Spleen (tissue), 11 donors: ENCODE measurements around the gene PCARE. TPM values are rescaled to one million over a fixed set of nuclear protein-coding genes. Genes with fewer than 3 reads are reported as not detected.

ENCODE experiments used
- DNase-seq: peaks from one replicate; pipeline ENCODE4 v3.0.0-alpha.2; 2020
- H3K27ac ChIP-seq, 8 donors: fragments of 200-600 bp; sonication (generic) in 7 of 8; 1 replicate in 4 of 8; 2 replicates in 4 of 8; pipeline versions ENCODE4 v1.5.0 to v1.8.0; 2016 to 2021; ENCODE audit warnings: inconsistent platforms in 4 of 8, mild to moderate bottlenecking in 4 of 8, moderate library complexity in 1 of 8
- H3K27me3 ChIP-seq, 7 donors: fragments of 200-600 bp; sonication (generic) in 6 of 7; replicated peaks in 1 of 7; 1 replicate in 4 of 7; 2 replicates in 3 of 7; pipeline versions ENCODE4 v1.5.0 to v1.8.0; 2016 to 2021; ENCODE audit warnings: inconsistent platforms in 3 of 7, mild to moderate bottlenecking in 1 of 7
- H3K36me3 ChIP-seq, 6 donors: fragments of 200-600 bp; sonication (generic) in 5 of 6; 1 replicate in 4 of 6; 2 replicates in 2 of 6; pipeline versions ENCODE4 v1.5.0 to v1.8.0; 2016 to 2021; ENCODE audit warnings: inconsistent platforms in 2 of 6
- H3K4me1 ChIP-seq, 6 donors: fragments of 200-600 bp; sonication (generic) in 5 of 6; 1 replicate in 3 of 6; 2 replicates in 3 of 6; pipeline versions ENCODE4 v1.5.0 to v1.8.0; 2016 to 2021; ENCODE audit warnings: inconsistent platforms in 3 of 6
- H3K4me3 ChIP-seq, 8 donors: fragments of 200-600 bp; sonication (generic) in 7 of 8; 1 replicate in 4 of 8; 2 replicates in 4 of 8; pipeline versions ENCODE4 v1.5.0 to v1.8.0; 2016 to 2021; ENCODE audit warnings: inconsistent platforms in 4 of 8, mild to moderate bottlenecking in 4 of 8, moderate library complexity in 2 of 8
- H3K9me3 ChIP-seq, 8 donors: fragments of 200-600 bp; sonication (generic) in 7 of 8; 1 replicate in 4 of 8; 2 replicates in 4 of 8; pipeline versions ENCODE4 v1.5.0 to v1.8.0; 2016 to 2021; ENCODE audit warnings: inconsistent platforms in 4 of 8
- POLR2A ChIP-seq, 3 donors: fragments of 450-650 bp; IDR thresholded peaks; one replicate each; pipeline ENCODE4 v1.5.1; 2017; ENCODE audit warnings: antibody characterized with exemption in 3 of 3, mild to moderate bottlenecking in 1 of 3
- POLR2AphosphoS5 ChIP-seq, 3 donors: sonication (generic); formaldehyde crosslinking; IDR thresholded peaks; one replicate each; pipeline ENCODE4 v1.5.1; 2017; ENCODE audit warnings: antibody characterized with exemption in 3 of 3
- WGBS, 5 donors: extraction: QIAGEN DNeasy Blood & Tissue Kit in 3 of 5; methylation state at CpG; one replicate each; pipeline versions ENCODE4 v1.1.5 to v1.1.7; 2013 to 2018; 5-methylcytosine and 5-hydroxymethylcytosine counted together
- intact Hi-C: fragments of 100-400 bp; cut with DNase I; formaldehyde crosslinking; loops from one replicate; pipeline ENCODE4 v1.15.0; 2023; ENCODE audit warnings: low total_unique reads
- polyA plus RNA-seq, 3 donors: library from polyadenylated mRNA; stranded (reverse); fragments of 200-250 nt; gene quantifications; one replicate each; pipeline ENCODE4 v1.2.1, GENCODE V29; 2013
- total RNA-seq, 7 donors: library from RNA; depleted of rRNA in 3 of 7; stranded (reverse); fragments of >200 nt in 3 of 7; fragmentation: NEBNext Ultra II Directional in 4 of 7; extraction: Animal tissue kit (Norgen Biotek cat#: 25700) in 4 of 7; gene quantifications; one replicate each; pipeline versions ENCODE4 v1.1.0 to v1.2.1, GENCODE V29; 2016 to 2021
- TF ChIP-seq, protein P1 (sequence below), 11 experiments: fragments of 200-600 bp in 7 of 11; fragments of 450-650 bp in 4 of 11; sonication (generic) in 4 of 11; IDR thresholded peaks in 8 of 11; conservative IDR thresholded peaks in 3 of 11; 1 replicate in 7 of 11; 2 replicates in 4 of 11; pipeline versions ENCODE4 v1.4.0 to v1.8.0; 2016 to 2021; ENCODE audit warnings: antibody characterized with exemption in 11 of 11, inconsistent platforms in 4 of 11, mild to moderate bottlenecking in 1 of 11
- donor health status: healthy with polysubstance abuse.
- donor health status: DM: no; HTN: no; CAD: no; lungs with moderate emphysema.
- donor health status: DM: no; HTN: no; CAD: no.
- donor health status: Bipolar disorder and iron deficiency.
- donor health status: healthy.
- donor health status: DM: no; HTN: no; CAD: no.
- donor health status: DM: yes; HTN: yes; CAD: no.

The PCARE gene
- total and polyA plus RNA-seq, 10 donors: not detected

DNA sequence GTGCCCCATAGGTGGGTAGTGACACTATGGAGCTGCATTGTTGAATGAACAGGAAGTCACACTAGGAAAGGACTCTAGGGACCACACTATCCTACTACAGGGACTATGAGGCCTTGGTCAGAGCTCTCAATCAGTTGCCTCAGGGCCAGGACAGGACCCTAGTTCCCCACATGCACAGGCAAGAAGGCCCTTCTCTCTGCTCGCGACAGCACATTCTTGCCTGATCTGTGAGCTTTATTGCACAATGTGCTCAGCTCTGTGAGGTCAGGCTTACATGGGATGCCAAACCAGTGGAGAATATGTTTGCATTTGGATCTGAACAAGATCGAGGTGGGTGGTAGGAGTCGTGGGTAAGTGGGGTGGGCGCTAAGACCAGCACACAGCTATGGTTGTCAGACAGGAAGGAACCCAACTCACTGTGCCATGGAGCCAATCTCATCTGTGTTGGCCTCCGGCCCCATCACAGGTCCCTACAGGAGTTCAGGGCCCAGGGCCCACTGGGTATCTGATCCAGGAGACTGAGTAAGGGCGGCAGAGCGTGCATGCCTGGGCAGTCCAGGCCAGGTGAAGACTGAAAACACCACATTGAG, 8.0 kb downstream of the PCARE start:
- peak overlapping the region in 3 of 8 donors; percentile 28 to 60 (median 57) for H3K27ac ChIP-seq

DNA sequence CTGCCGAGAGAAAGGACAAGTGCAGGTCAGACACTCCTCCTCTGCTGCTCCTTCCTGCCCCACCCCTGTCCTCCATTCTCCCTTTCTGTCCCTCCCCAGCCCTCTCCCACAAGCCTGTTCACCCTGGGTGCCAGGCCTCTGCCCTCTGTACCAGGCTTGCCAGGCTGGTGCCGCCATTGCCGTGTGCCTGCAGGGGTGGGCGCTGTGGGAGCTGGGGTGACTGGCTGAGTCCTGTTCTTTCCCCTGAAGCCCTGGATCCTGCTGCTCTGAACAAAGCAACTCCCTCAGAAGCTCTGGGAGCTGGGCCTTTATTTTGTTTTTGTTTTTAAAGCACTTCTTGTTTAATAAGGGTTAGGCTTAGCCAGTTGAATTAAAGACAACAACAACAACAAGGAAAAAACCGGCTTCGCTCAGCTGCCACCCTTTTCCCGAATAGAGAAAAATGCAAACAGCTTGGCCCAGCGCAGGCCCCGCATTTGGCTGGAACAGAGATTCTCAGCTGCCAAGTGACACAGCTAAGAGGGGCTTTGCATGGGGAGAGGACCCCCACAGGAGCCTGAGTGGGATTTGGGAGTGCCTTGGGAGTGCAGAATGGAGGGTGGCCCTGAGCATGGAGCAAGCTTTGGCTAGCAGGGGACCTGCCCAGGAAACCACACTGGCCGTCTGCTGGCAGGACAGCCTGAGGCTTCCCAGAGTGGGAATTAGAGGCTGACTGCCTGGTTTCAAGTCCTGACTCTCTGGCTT, 9.1 kb downstream of the PCARE start:
- no peak for DNase-seq
- no peaks in the 10 kb centered on the region for H3K36me3 ChIP-seq
- 78 to 89% (median 81%) methylated on average over 10 of the region's 10 CpGs for WGBS, 5 donors
- intact Hi-C loops: no loop called here
- H3K9me3 ChIP-seq: no peaks in the 10 kb centered on the region
- H3K27me3 ChIP-seq: no peaks in the 10 kb centered on the region
- peak in 1 of 3 donors; percentile 23 for TF ChIP-seq POLR2AphosphoS5 (IDR thresholded peaks at IDR 0.05)
- TF ChIP-seq, protein P1, sequence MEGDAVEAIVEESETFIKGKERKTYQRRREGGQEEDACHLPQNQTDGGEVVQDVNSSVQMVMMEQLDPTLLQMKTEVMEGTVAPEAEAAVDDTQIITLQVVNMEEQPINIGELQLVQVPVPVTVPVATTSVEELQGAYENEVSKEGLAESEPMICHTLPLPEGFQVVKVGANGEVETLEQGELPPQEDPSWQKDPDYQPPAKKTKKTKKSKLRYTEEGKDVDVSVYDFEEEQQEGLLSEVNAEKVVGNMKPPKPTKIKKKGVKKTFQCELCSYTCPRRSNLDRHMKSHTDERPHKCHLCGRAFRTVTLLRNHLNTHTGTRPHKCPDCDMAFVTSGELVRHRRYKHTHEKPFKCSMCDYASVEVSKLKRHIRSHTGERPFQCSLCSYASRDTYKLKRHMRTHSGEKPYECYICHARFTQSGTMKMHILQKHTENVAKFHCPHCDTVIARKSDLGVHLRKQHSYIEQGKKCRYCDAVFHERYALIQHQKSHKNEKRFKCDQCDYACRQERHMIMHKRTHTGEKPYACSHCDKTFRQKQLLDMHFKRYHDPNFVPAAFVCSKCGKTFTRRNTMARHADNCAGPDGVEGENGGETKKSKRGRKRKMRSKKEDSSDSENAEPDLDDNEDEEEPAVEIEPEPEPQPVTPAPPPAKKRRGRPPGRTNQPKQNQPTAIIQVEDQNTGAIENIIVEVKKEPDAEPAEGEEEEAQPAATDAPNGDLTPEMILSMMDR (IDR thresholded peaks at IDR 0.05 in 8 of 11, conservative IDR thresholded peaks at IDR 0.05 in 3 of 11): no peak
- H3K4me1 ChIP-seq: peaks cover 0 to 31% (median 2%) of the 10 kb centered on the region in 6 donors
- no peak overlapping the region for H3K4me3 ChIP-seq
- H3K27ac ChIP-seq: peak overlapping the region in 5 of 8 donors; percentile 17 to 60 (median 35)

More for the DNA sequence above, 8.0 kb downstream of the PCARE start:
- Histone ChIP-seq H3K36me3 (no peaks in the 10 kb centered on the region), H3K9me3 (no peaks in the 10 kb centered on the region), H3K4me3 (no peak overlapping the region), H3K27me3 (no peaks in the 10 kb centered on the region), H3K4me1 (peaks cover 0 to 31% (median 2%) of the 10 kb centered on the region in 6 donors)
- DNase-seq: no peak
- intact Hi-C loops: no loop called here
- TF ChIP-seq, protein P1 (IDR thresholded peaks at IDR 0.05 in 8 of 11, conservative IDR thresholded peaks at IDR 0.05 in 3 of 11): no peak
- TF ChIP-seq POLR2A (IDR thresholded peaks at IDR 0.05) (no peak), POLR2AphosphoS5 (IDR thresholded peaks at IDR 0.05) (no peak)
- 75 to 94% (median 84%) methylated on average over 7 to 8 of the region's 8 CpGs for WGBS, 5 donors

DNA sequence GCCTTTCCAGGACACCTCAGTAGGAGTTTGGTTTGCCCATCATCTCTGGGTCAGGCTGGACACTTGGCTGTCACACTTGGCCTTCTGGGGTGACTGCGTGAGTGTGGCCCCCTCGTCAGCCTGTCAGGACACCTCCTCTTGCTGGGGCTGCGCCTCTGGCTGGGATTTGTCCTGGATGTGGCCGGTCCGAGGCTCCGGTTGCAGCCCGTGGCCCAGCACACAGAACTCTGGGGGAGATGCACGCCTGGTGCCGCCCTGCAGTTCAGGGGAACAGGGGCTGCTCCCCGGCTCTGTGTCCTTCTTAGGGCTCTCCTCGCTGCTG, 9.6 kb downstream of the PCARE start:
- no peaks in the 10 kb centered on the region for H3K36me3 ChIP-seq
- WGBS, 5 donors: 66 to 95% (median 79%) methylated on average over 10 to 11 of the region's 11 CpGs
- no peaks in the 10 kb centered on the region for H3K9me3 ChIP-seq
- TF ChIP-seq POLR2A (IDR thresholded peaks at IDR 0.05) (no peak), POLR2AphosphoS5 (IDR thresholded peaks at IDR 0.05) (no peak)
- TF ChIP-seq, protein P1 (IDR thresholded peaks at IDR 0.05 in 8 of 11, conservative IDR thresholded peaks at IDR 0.05 in 3 of 11): no peak
- H3K27me3 ChIP-seq: no peaks in the 10 kb centered on the region
- H3K27ac ChIP-seq: peak overlapping the region in 5 of 8 donors; percentile 17 to 60 (median 35)
- H3K4me3 ChIP-seq: no peak overlapping the region
- H3K4me1 ChIP-seq: peaks cover 0 to 31% (median 2%) of the 10 kb centered on the region in 6 donors
- intact Hi-C loops: no loop called here
- no peak for DNase-seq

DNA sequence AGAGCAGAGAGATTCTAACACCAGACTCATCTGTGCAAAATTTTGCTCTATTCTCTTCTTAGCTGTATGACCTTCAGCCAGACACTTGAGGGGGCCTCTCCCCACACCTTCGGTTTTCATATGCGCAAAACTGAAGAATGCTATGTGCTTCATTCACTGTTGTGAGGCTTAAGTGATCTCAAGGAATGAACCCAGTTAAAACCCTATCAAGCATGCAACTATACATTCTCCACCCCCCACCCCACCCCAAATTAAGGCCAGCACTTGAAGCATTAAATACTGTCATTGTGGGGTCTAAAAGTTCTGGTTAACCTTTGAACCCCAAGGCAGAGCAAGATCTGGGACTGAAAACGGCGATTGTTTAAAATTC, 10.0 kb downstream of the PCARE start:
- DNase-seq: no peak
- Histone ChIP-seq H3K9me3 (no peaks in the 10 kb centered on the region), H3K27ac (peak overlapping the region in 1 of 8 donors; percentile 57), H3K27me3 (no peaks in the 10 kb centered on the region), H3K4me3 (no peak overlapping the region), H3K4me1 (peaks cover 0 to 31% (median 2%) of the 10 kb centered on the region in 6 donors), H3K36me3 (no peaks in the 10 kb centered on the region)
- 82 to 96% (median 92%) methylated on average over 4 of the region's 4 CpGs for WGBS, 5 donors
- TF ChIP-seq POLR2A (IDR thresholded peaks at IDR 0.05) (no peak), POLR2AphosphoS5 (IDR thresholded peaks at IDR 0.05) (no peak)
- intact Hi-C loops: no loop called here
